GM23338 (cell line): ENCODE data around the gene ZNF511. TPM values are rescaled to one million over a fixed set of nuclear protein-coding genes. Genes with fewer than 3 reads are reported as not detected.

Source experiments
- ATAC-seq: fragments of 200-7000 bp; cut with Tn5 transposase; 3 replicates; pipeline ENCODE4 v1.9.1; 2020
- DNase-seq: peaks from one replicate; pipeline ENCODE4 v3.0.0-alpha.2; 2015; ENCODE audit warnings: low spot score
- H2AFZ ChIP-seq: fragments of 200-600 bp; sonication (generic); 2 replicates; pipeline ENCODE4 v1.8.0; 2016; ENCODE audit warnings: antibody characterized with exemption, mild to moderate bottlenecking, moderate library complexity
- H3F3A ChIP-seq: fragments of 200-600 bp; sonication (generic); replicated peaks from 2 replicates; pipeline ENCODE4 v1.8.0; 2017; ENCODE audit warnings: antibody characterized with exemption, mixed run types, low read depth
- H3K27ac ChIP-seq: fragments of 200-600 bp; sonication (generic); 2 replicates; pipeline ENCODE4 v1.6.1; 2016; ENCODE audit warnings: low read depth
- H3K27me3 ChIP-seq: fragments of 200-600 bp; sonication (generic); 2 replicates; pipeline ENCODE4 v1.8.0; 2016; ENCODE audit warnings: mild to moderate bottlenecking, mixed run types, moderate library complexity; ENCODE audit not compliant: insufficient read depth
- H3K36me3 ChIP-seq: fragments of 200-600 bp; sonication (generic); 2 replicates; pipeline ENCODE4 v1.8.0; 2016; ENCODE audit warnings: mild to moderate bottlenecking; ENCODE audit not compliant: insufficient read depth
- H3K4me1 ChIP-seq: fragments of 200-600 bp; sonication (generic); 2 replicates; pipeline ENCODE4 v1.8.0; 2016; ENCODE audit warnings: mild to moderate bottlenecking, moderate library complexity; ENCODE audit not compliant: insufficient read depth
- H3K4me2 ChIP-seq: fragments of 200-600 bp; sonication (generic); 2 replicates; pipeline ENCODE4 v1.7.1; 2017; ENCODE audit warnings: mixed run types
- H3K4me3 ChIP-seq: fragments of 200-600 bp; sonication (generic); 2 replicates; pipeline ENCODE4 v1.6.1; 2016; ENCODE audit warnings: mixed run types
- H3K79me2 ChIP-seq: fragments of 200-600 bp; sonication (generic); replicated peaks from 2 replicates; pipeline ENCODE4 v1.8.0; 2017; ENCODE audit warnings: mild to moderate bottlenecking; ENCODE audit not compliant: insufficient read depth
- H3K9me2 ChIP-seq: fragments of 200-600 bp; sonication (generic); 2 replicates; pipeline ENCODE4 v1.8.0; 2017; ENCODE audit not compliant: insufficient read depth
- H4K20me1 ChIP-seq: fragments of 200-600 bp; sonication (generic); replicated peaks from 2 replicates; pipeline ENCODE4 v1.8.0; 2017; ENCODE audit warnings: mild to moderate bottlenecking; ENCODE audit not compliant: insufficient read depth
- H3K27ac Mint-ChIP-seq: 2 replicates; pipeline ENCODE4 v1.8.0; 2020; ENCODE audit warnings: inconsistent platforms, mild to moderate bottlenecking, moderate library complexity, mixed read lengths
- H3K27me3 Mint-ChIP-seq: 3 replicates; pipeline ENCODE4 v1.8.0; 2022; ENCODE audit warnings: low read depth, mild to moderate bottlenecking, moderate library complexity, mixed read lengths, inconsistent platforms; ENCODE audit not compliant: insufficient read depth, poor library complexity
- H3K36me3 Mint-ChIP-seq: 3 replicates; pipeline ENCODE4 v1.8.0; 2021; ENCODE audit warnings: low read depth, mild to moderate bottlenecking, inconsistent platforms, moderate library complexity, mixed read lengths
- H3K4me1 Mint-ChIP-seq: 3 replicates; pipeline ENCODE4 v1.8.0; 2020; ENCODE audit warnings: mild to moderate bottlenecking, inconsistent platforms, mixed read lengths
- H3K4me3 Mint-ChIP-seq: 3 replicates; pipeline ENCODE4 v1.8.0; 2021; ENCODE audit warnings: moderate library complexity, mild to moderate bottlenecking, inconsistent platforms, mixed read lengths
- H3K9me3 Mint-ChIP-seq: 3 replicates; pipeline ENCODE4 v1.8.0; 2020; ENCODE audit warnings: moderate library complexity, mild to moderate bottlenecking, inconsistent platforms, mixed read lengths
- CREB1 ChIP-seq: fragments of 250-450 bp; sonication (Bioruptor Pico); IDR thresholded peaks from 2 replicates; pipeline ENCODE4 v1.5.0; 2020; ENCODE audit warnings: low read depth, mild to moderate bottlenecking, moderate library complexity
- CTCF ChIP-seq, 2 experiments: fragments of 200-600 bp in 1 of 2; sonication (generic) in 1 of 2; conservative IDR thresholded peaks; 2 replicates each; pipeline versions ENCODE4 v1.5.1 to v1.6.1; 2016 to 2017; ENCODE audit warnings: antibody characterized with exemption in 2 of 2, low read depth in 2 of 2, mild to moderate bottlenecking in 2 of 2, moderate library complexity in 1 of 2
- ETS1 ChIP-seq: IDR thresholded peaks from 2 replicates; pipeline ENCODE4 v1.6.1; 2016; ENCODE audit warnings: antibody characterized with exemption
- EZH2 ChIP-seq: fragments of 200-600 bp; sonication (generic); IDR thresholded peaks from one replicate; pipeline ENCODE4 v1.8.0; 2017; ENCODE audit warnings: antibody characterized with exemption, mild to moderate bottlenecking, low read depth; ENCODE audit not compliant: unreplicated experiment
- EZH2phosphoT487 ChIP-seq: fragments of 200-600 bp; sonication (generic); IDR thresholded peaks from one replicate; pipeline ENCODE4 v1.8.1; 2018; ENCODE audit warnings: antibody characterized with exemption; ENCODE audit not compliant: unreplicated experiment
- JUNB ChIP-seq: IDR thresholded peaks from one replicate; pipeline ENCODE4 v1.6.1; 2016; ENCODE audit warnings: antibody characterized with exemption; ENCODE audit not compliant: unreplicated experiment
- POLR2AphosphoS5 ChIP-seq: IDR thresholded peaks from 2 replicates; pipeline ENCODE4 v1.6.1; 2016; ENCODE audit warnings: antibody characterized with exemption, low read depth
- REST ChIP-seq: IDR thresholded peaks from one replicate; pipeline ENCODE4 v1.6.1; 2018; ENCODE audit warnings: antibody characterized with exemption; ENCODE audit not compliant: unreplicated experiment
- ZNF114 ChIP-seq: fragments of 250-450 bp; sonication (Bioruptor Pico); IDR thresholded peaks from 2 replicates; pipeline ENCODE4 v1.5.0; 2020; ENCODE audit warnings: mild to moderate bottlenecking, moderate library complexity
- ZNF331 ChIP-seq: fragments of 250-450 bp; sonication (Bioruptor Pico); IDR thresholded peaks from 2 replicates; pipeline ENCODE4 v1.5.0; 2020; ENCODE audit warnings: low read depth, mild to moderate bottlenecking, moderate library complexity
- polyA plus RNA-seq: library from polyadenylated mRNA; unstranded; fragments of >200 nt; fragmentation: Nextera tagmentation; extraction: Ambion mirVana; gene quantifications from 2 replicates; pipeline ENCODE4 v1.2.1, GENCODE V29; 2016
- total RNA-seq: library from RNA; depleted of rRNA; stranded (reverse); fragments of >200 nt; shearing (Covaris generic); gene quantifications from 2 replicates; pipeline ENCODE4 v1.2.3, GENCODE V29; 2014

ZNF511 gene
- total and polyA plus RNA-seq, 2 experiments from 2014 or later, result 41.3 to 104 TPM

GRCh38 chr10:133338080-133339071, 29.7 kb downstream of the ZNF511 start (continued):
- TF ChIP-seq ZNF114 (CRISPR knock-in tag) (no peak), EZH2phosphoT487 (no peak), ZNF331 (no peak), CREB1 (CRISPR knock-in tag) (no peak), CTCF (conservative IDR thresholded peaks at IDR 0.05; ENCODE audit: low read depth in 2 of 2) (no peak), JUNB (no peak)

GRCh38 chr10:133339708-133340380, 31.1 kb downstream of the ZNF511 start:
- H3K4me3 ChIP-seq, result no peak overlapping the region
- H3K79me2 ChIP-seq, result no peaks in the 10 kb centered on the region
- no peak overlapping the region for H3K4me2 ChIP-seq
- no peaks in the 10 kb centered on the region for H3K36me3 ChIP-seq
- Mint-ChIP-seq H3K27me3 (peaks cover 22% of the 10 kb centered on the region), H3K4me1 (peaks cover 8% of the 10 kb centered on the region), H3K4me3 (no peak overlapping the region), H3K27ac (no peak overlapping the region), H3K36me3 (no peaks in the 10 kb centered on the region), H3K9me3 (peaks cover 5% of the 10 kb centered on the region; the same call in 2 of the 3 replicates)
- no peak overlapping the region for H2AFZ ChIP-seq
- H3K27ac ChIP-seq, result no peak overlapping the region
- no peaks in the 10 kb centered on the region for H3K9me2 ChIP-seq
- H3F3A ChIP-seq, result 0 out of 2 replicates have a peak, but pooled peaks cover 3% of the 10 kb centered on the region
- DNase-seq, result no peak
- H4K20me1 ChIP-seq, result no peaks in the 10 kb centered on the region
- peaks cover 30% of the 10 kb centered on the region for H3K27me3 ChIP-seq
- no peak for ATAC-seq
- H3K4me1 ChIP-seq, result no peaks in the 10 kb centered on the region
- TF ChIP-seq EZH2phosphoT487 (no peak), ETS1 (no peak), REST (no peak), CREB1 (CRISPR knock-in tag) (no peak), POLR2AphosphoS5 (no peak), EZH2 (no peak), JUNB (no peak)
